SK-N-SH (cell line): ENCODE data around the gene COL4A2.

Experiments
- CHD2 ChIP-seq: fragments of 150-350 bp; IDR thresholded peaks from 2 replicates; pipeline ENCODE4 v1.6.1; 2018; ENCODE audit warnings: low read length; ENCODE audit not compliant: partially characterized antibody
- CTCF ChIP-seq: fragments of 200-600 bp; sonication (generic); IDR thresholded peaks from 2 replicates; pipeline ENCODE4 v1.6.1; 2017; ENCODE audit warnings: antibody characterized with exemption, mild to moderate bottlenecking, moderate library complexity
- EZH2phosphoT487 ChIP-seq: fragments of 200-600 bp; sonication (generic); IDR thresholded peaks from 2 replicates; pipeline ENCODE4 v1.6.1; 2017; ENCODE audit warnings: low read depth, mixed run types, mild to moderate bottlenecking, antibody characterized with exemption, moderate library complexity, borderline replicate concordance
- GABPA ChIP-seq: IDR thresholded peaks from 2 replicates; pipeline ENCODE4 v1.4.0; 2012; ENCODE audit warnings: low read depth, mild to moderate bottlenecking
- NRF1 ChIP-seq: IDR thresholded peaks from 2 replicates; pipeline ENCODE4 v1.6.1; 2012; ENCODE audit warnings: low read depth, mild to moderate bottlenecking, low read length
- POLR2AphosphoS5 ChIP-seq: IDR thresholded peaks from 2 replicates; pipeline ENCODE4 v1.6.1; 2012; ENCODE audit warnings: low read depth, low read length
- RAD21 ChIP-seq: IDR thresholded peaks from 2 replicates; pipeline ENCODE4 v1.6.1; 2012; ENCODE audit warnings: mild to moderate bottlenecking, low read length
- RCOR1 ChIP-seq: fragments of 150-350 bp; IDR thresholded peaks from 2 replicates; pipeline ENCODE4 v1.6.1; 2017; ENCODE audit warnings: antibody characterized with exemption, low read length
- REST ChIP-seq: IDR thresholded peaks from 2 replicates; pipeline ENCODE4 v1.6.1; 2012; ENCODE audit warnings: mild to moderate bottlenecking, low read depth, low read length, moderate library complexity
- RFX5 ChIP-seq: IDR thresholded peaks from 2 replicates; pipeline ENCODE4 v1.6.1; 2012; ENCODE audit warnings: mild to moderate bottlenecking, improper control_type of control experiment, low read length
- SIN3A ChIP-seq: IDR thresholded peaks from 2 replicates; pipeline ENCODE4 v1.6.1; 2012; ENCODE audit warnings: low read depth, mild to moderate bottlenecking, low read length, moderate library complexity, borderline replicate concordance
- TAF1 ChIP-seq: IDR thresholded peaks from 2 replicates; pipeline ENCODE4 v1.6.1; 2012; ENCODE audit warnings: low read depth, mild to moderate bottlenecking, low read length, moderate library complexity, borderline replicate concordance
- TCF12 ChIP-seq: IDR thresholded peaks from 2 replicates; pipeline ENCODE4 v1.4.0; 2012

GRCh38 chr13:110304256-110304655 is 2.8 kb upstream of the COL4A2 start:
- TF ChIP-seq RFX5 (no peak), REST (no peak), CTCF (no peak), EZH2phosphoT487 (no peak), GABPA (no peak), SIN3A (no peak), RAD21 (no peak), CHD2 (no peak), RCOR1 (no peak), NRF1 (no peak), POLR2AphosphoS5 (no peak), TAF1 (no peak), TCF12 (no peak)
